HG03159 (cell line): ENCODE data around the gene CASP12.

Experiments used
- ATAC-seq: cut with Tn5 transposase; IDR thresholded peaks from one replicate; pipeline ENCODE4 v1.9.1; 2021; ENCODE audit warnings: mild to moderate bottlenecking, moderate library complexity; ENCODE audit not compliant: unreplicated experiment

Gene CASP12

GRCh38 chr11:104892723-104893511, 5.3 kb downstream of the CASP12 start:
- no peak for ATAC-seq

DNA sequence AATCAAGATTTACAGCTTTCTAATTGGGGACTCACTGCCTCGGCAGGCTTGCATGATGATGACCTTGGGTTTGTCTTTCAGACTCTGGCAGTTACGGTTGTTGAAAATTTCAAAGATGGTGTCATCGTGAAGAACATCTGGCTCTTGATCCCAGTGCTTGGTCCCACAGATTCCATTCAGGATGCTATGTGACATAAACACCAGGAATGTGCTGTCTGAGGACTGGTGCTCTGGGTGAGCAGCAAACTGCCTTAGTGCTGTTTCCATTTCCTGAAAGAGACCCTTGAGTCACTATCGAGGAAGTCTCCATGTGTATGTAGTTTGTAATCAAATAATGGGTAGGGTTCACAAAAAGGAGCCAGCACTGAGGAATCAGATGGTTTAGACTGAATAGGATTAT, 7.1 kb downstream of the CASP12 start:
- no peak for ATAC-seq

DNA sequence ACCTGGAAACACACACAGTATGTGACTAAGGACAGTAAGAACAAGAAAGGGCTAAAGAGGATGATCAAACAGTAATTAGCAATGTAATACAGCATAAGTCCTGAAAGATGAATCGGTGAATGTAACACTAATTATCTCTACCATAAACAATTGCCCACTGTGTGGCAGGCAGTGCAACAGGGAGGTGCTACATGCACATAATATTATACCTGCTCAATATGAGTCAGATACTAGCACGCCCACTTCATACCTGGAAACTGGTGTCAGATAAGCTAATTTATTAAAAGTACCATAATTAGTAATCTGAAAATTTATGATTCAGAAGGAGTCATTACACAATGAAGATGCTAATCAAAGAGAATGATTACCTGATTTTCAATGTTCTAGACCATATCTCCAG, 14.9 kb downstream of the CASP12 start:
- no peak for ATAC-seq

DNA sequence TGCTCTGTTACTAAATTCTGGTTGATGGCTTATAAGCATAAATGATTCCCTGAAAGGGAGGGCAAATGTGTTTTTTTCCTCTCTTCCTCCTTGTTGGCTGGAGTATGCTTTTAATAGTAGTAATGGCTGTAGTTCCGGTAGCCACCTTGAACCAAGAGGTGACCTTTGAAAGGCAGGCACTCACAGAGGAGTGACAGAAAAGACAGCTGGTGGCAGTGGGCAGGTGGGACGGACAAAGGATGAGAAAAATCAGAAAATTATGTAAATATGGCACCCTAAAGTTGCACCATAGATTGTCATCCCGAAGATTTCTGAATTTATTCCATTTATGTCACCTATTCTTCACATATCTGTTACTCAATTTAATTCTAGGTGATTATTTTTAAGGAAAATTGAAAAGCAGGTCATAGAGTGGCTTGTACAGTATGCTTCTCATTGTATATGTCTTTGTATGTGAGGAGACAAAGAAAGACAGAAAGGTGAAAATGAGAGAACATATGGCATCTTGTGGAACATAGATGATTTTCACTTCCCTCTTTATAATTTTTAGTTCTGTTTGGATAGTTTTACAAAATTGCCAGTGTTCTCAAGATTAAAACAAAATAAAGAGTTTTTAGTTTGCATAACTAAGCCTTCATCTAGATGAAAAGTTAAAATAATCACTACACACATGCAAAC, 17.0 kb downstream of the CASP12 start:
- ATAC-seq = peak; percentile 80

DNA sequence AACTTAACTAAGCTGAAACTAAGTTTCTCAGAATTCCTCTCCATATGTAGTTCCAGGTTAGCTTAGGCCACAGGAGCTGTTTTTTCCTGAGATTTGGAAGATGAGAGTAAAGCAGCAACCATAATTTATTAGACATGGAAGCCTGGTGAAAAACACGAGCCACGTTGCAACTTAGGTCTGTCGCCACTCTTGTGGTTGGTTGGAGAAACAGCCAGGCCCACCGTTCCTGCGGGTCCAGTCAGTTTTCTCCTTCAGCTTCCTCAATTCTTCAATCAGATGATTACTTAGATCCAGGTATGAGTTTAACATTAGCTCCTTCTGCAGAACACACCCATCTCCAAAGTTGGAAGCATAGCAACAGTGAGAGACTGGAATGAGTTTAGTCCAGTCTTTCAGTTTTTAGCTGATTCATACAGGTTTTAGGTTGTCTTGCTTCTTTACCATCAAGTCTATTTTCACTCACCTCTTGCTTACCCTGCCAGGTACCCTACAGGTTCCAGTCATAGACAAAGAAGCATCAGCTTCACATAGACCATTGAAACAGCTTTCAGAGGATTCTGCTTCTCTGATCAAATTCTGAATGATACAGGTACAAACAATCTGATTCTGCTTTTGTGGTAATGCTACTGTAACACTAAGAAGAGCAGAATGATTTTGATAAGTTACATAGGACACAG, 18.6 kb downstream of the CASP12 start:
- no peak for ATAC-seq

- peak; percentile 49 for ATAC-seq
Observed at GRCh38 chr11:104876861-104877431, 21.3 kb downstream of the CASP12 start.

- ATAC-seq = no peak
Observed at GRCh38 chr11:104876324-104876723, 21.9 kb downstream of the CASP12 start.

GRCh38 chr11:104873252-104873651, 25.0 kb downstream of the CASP12 start:
- ATAC-seq = no peak

GRCh38 chr11:104872393-104872792, 25.9 kb downstream of the CASP12 start:
- no peak for ATAC-seq

- ATAC-seq = no peak
Observed at GRCh38 chr11:104870910-104871309, 27.4 kb downstream of the CASP12 start.

- ATAC-seq = no peak
Observed at GRCh38 chr11:104866815-104867214, 31.4 kb downstream of the CASP12 start.

DNA sequence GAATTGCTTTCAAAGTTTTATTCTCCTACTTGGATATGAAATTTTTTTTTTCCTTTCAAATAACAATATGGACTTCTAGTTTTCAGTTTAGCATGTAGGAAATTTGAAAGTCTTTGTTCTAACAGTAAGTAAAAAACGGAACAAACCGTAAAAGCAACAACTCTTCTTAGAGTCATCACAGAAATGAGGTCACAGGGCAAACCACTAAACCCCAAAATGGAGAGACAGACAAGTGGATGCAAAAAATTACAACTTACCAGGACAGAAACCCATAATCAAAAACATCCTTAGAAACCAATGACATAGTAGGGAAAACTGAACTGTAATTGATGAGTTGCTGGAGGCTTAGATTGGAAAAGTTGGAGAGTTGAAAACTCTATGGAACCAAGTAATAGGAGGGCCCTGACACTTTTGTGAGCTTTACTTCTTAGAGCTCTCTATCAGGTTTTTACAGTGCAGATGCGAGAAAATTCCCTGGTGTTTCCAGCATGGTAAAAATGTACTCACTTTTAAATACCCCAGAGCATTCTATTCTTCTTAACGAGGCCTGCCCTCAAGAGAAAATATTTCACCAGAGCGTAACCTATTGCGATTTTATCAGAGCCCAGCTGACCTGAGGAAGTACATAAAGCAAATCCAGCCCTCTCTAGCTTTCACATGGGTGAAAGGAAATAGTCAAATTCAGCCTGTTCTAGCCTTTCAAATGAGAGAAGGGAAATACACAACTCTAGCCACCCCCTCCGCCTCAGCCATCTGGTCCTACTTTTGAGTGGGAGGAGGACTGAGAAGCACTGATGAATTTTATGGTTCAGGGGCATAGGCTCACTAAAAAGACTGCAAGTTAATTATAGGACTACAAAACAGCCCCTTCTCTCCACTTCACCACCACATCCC, 39.1 kb downstream of the CASP12 start:
- ATAC-seq = peak; percentile 82

DNA sequence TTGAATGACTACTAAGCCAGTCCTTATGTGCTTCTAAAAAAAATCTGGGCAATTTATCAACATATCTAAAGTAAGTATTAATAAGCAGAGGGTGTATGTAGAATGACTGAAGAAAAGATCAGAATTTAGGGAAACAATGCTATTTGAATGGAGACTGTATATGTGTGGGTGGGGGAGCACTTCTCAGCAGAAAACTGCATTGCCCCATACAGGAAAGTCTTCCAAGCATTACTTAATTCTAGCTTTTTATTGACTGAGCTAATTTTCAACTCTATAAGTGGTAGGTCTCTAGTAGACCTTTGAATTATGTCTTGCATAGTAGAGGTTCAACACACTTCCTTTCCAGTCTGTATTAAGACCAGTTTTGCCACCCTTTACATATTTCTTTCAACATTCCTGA, 41.7 kb downstream of the CASP12 start:
- no peak for ATAC-seq

- ATAC-seq = no peak
Observed at GRCh38 chr11:104855965-104856364, 42.3 kb downstream of the CASP12 start.

DNA sequence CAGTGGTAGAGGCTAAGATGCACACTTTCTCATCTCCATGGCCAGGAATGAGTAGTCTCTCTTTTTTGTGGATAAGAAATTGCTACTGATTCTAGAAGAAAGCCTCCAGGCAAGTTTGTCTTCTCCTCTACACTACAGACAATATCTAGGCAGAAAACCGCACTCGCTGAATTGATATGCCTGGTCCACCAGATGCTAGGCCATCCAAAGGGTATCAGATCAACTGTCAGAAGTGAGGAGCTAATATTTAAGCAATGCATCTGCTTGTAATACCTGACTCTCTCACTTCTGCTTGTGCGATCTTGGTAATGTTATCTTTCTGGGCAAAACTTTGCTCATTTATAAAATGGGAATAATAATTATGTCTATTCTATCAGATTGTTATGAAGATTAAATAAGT, 45.0 kb downstream of the CASP12 start:
- no peak for ATAC-seq

DNA sequence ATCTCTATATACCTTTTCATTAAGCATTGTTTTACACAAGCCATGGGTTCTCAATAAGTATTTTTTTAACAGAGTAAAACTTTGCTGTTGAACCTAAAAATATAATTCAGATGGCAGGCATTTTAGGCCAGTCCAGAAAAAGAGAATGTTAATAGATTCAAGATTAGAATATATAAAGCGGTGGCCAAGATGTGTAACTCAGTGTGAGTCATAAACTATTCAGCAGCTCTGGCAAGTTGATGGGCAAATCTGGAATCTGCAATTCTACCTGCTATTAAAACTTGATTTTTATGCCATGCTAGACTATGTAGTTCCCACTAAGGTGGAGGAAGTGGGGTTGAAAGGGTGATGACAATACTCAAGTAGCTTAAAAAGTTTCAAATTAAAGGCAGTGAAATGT, 45.4 kb downstream of the CASP12 start:
- no peak for ATAC-seq

DNA sequence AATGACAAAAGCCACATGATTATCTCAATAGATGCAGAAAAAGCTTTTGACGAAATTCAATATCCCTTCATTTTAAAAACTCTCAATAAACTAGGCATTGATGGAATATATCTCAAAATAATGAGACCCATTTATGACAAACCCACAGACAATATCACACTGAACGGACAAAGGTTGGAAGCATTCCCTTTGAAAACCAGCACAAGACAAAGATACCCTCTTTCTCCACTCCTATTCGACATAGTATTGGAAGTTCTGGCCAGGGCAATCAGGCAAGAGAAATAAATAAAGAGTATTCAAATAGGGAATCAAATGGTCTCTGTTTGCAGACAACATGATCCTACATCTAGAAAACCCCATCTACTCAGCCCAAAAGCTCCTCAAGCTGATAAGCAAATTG, 52.0 kb downstream of the CASP12 start:
- no peak for ATAC-seq

- ATAC-seq = no peak
Observed at GRCh38 chr11:104844451-104844850, 53.8 kb downstream of the CASP12 start.

DNA sequence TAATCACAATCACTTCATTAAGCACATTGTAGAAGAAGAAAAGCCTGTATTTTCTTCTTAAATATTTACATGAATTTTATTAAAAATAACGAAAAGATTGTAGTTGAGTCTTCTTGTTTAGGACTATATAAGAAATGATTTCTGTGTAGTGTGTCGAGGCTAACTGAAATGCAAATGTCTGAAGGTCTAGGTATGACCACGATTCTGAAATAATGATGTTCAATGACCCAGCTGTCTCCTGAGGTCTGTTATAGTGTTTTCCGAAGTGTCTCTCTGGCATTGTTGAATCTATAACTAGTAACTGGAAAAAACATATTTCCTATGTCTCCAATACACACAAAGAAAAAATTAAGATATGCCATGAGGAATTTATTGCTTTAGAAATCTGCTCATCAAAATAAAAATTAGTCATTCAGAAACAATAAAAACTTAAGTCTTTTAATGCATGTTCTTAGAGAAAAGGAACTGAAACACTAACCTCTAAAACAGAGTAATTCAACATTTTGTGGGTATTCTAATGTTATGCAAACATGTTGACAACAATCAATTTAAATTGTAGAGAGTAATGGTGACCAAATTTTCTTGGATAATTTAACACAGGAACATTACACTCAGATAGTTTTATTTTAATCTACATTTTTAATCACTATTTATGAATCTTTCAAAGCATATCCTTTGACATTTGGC, 55.0 kb downstream of the CASP12 start:
- peak; percentile 71 for ATAC-seq

DNA sequence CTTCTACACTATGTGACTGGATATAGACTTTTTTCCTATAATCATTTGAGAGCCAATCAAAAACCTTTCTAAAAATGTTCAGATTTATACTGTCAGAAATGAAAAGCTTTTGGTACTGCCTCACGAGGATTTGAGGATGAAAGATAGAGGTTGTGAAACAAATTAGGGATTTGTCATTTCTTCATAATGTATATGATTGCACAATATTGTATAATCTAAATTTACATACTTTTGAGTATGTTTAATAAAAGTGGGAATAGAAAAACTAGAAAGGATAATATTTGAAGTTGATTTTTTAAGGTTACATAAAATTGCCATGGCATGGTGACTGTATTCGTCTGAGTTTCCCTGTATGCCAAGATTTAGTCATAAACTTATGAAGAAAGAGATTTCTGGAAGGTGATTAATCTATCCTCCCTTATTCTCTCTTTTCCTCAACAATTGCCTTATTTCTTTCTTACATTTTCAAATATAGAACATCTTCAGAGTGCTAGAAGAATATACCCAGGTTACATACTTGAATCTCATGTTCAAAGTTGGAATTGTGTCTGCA, 56.2 kb downstream of the CASP12 start:
- no peak for ATAC-seq
